NAMALWA (cell line): ENCODE results near the gene GPRIN2.
"Not testable (repeated sequence)": the region's sequence is repeated elsewhere in the genome, so short reads cannot be mapped to it uniquely, and the experiment has no call there.

ENCODE experiments used
- DNase-seq: peaks from one replicate; pipeline ENCODE4 v3.0.0-alpha.2; 2015; ENCODE audit warnings: low spot score

The GPRIN2 gene

DNA sequence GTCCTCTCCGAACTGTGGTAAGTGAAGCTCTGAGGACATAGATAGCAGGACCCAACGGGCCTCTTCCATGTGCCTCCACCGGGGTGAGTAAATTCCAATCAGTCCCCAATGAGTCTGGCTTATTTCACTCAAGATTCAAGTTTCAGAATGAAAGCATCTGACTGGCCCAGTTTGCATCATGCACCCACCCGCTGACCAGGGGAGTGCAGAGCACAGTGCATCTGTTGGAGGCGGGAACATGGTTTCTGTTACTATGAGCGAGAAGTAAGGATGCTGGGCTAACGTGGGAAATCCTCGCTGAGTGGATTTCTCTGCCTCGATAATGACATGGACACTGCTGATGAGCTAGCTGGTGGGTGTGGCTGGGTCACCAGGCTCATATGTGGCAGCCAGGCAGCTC is 10.7 kb upstream of the GPRIN2 start:
- DNase-seq: not testable (repeated sequence)

DNA sequence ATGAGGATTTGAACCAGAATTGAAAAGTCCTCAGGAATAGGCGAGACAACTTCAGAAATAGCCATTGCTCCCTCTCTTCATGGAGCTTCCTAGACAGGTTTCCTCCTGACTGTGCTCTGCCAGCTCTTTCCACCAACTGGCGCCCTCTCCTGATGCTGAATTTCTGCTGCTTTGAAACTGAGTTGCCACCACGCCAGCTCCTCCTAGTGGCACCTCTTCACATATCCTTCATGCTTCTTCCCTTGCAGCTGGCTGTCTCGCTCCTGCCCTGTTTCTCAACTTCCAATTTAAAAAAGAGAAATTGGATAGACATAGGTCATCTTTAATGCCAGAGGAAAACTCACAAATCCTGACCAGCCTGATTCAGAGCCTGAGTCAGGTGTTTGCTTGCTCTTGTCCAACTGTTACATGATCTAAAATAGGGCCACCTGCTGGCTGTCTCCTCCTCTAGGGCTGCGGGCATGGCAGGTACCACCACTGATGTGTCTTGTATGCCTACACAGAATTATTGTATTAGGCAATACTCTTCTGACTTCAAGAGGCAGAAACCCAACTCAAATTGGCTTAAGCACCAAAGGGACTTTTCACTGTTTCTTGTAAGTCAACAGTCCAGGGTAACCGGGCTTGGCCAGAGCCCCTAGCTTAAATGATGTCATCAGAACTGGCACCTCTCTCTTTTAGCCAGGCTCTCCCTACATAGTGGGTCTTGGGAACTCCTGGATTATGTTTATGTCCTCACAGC is 9.3 kb upstream of the GPRIN2 start:
- DNase-seq: peak; percentile 74

- DNase-seq: no peak
Measured at GRCh38 chr10:46560952-46561351, 4.5 kb upstream of the GPRIN2 start.

DNA sequence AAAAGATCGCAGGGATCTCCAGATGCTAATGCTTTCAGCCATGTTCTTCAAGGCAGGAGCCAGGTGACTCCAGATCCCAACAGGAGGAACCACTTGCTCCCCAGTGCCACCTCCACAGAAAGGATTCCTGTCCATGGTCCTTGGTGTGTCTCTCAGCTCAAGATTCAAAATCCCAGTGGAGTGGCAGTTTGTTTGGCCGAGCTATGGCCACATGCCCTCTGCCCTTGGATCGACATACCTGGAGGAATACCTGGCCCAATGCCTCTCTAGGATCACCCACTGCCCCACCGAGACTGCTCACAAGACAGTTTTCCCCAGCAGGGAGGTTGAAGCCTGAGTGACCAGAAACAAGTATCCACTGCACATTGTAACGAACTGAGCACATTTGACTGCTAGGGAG is 3.9 kb upstream of the GPRIN2 start:
- no peak for DNase-seq

- no peak for DNase-seq
Measured at GRCh38 chr10:46559231-46559671, 2.8 kb upstream of the GPRIN2 start.

DNA sequence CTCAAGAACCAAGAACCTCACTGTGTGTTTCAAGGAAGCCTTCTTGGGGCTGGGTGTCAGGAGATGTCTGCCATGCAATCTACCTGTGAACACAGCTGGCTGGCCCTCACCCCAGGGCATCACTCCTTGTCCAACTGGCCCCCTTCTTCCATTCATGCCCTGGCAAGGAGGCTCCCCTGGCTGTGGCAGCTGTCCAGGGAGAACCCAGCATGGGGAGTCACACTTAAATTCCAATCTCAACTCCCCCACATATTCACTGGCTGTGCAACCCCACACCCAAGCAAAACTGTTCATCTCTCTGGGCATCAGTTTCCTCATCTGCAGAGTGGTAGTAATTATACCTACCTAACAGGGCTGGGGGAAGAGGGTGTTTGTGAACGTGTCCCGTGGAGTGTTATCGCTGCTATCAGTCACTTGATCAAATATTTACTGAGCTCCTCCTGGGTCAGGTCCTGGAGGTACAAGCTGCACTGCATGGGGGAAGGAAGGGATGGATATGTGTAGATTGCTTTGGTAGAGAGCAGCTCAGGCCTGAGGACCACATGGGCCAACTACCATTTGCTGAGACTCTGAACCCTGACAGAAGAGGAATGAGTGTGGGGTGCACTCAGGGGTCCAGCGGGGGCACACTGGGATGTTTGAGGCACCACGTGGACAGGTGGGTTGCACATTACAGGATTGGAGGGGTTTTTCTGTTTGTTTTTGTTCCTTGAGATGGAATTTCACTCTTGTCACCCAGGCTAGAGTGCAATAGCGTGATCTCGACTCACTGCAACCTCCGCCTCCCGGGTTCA is 2.1 kb upstream of the GPRIN2 start:
- DNase-seq: no peak

DNA sequence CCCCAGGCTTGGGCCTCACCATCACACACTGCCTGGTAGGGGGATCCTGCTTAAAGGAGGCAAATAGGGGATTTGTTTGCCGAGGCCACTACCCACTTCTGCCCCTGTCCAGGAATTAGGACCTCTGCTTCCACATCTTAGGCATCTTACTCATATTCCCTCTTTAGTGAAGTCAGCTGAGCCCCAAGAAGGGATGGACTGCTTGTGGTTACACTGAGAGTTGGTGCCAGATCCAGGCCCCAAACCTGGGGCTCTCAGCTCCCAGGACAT is 1.6 kb upstream of the GPRIN2 start:
- no peak for DNase-seq

- DNase-seq: no peak
Measured at GRCh38 chr10:46557319-46558121, 1.1 kb upstream of the GPRIN2 start.

- no peak for DNase-seq
Measured at GRCh38 chr10:46555713-46556514, 544 bp downstream of the GPRIN2 start.

- no peak for DNase-seq
Measured at GRCh38 chr10:46555366-46555712, 1.1 kb downstream of the GPRIN2 start.

DNA sequence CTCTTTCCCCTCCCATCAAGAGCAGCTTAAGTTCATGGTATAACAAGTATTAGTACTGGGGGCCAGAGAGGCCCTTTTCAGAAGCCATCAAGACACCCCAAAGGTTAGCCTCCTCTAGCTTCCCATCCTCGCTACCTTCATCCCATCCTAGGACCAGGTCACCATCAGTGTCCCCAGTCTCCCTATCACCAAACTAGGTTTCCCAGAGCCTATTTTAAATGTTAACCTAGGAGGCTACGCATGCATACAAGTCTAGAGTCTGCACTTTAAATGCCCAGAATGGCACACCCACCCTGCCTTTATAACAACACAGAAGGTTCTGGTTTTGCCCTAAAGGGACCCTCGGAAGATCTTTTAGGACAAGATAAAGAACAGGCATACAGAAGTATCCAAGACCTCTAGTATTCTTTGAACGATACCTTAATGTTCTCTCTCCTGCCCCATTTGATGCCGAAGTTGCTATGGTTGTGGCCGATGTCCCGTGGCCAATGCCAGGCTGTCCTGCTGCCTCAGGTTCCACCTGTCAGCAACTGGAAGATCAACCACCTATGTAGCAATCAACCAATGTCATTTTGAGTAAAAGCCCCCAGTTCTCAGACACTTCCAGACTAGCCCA is 2.2 kb downstream of the GPRIN2 start:
- no peak for DNase-seq

GRCh38 chr10:46553238-46554049 is 3.0 kb downstream of the GPRIN2 start:
- DNase-seq: no peak

GRCh38 chr10:46552526-46553237 is 3.8 kb downstream of the GPRIN2 start:
- no peak for DNase-seq

GRCh38 chr10:46551701-46552525 is 4.5 kb downstream of the GPRIN2 start:
- DNase-seq: no peak

GRCh38 chr10:46550795-46551700 is 5.4 kb downstream of the GPRIN2 start:
- DNase-seq: no peak

DNA sequence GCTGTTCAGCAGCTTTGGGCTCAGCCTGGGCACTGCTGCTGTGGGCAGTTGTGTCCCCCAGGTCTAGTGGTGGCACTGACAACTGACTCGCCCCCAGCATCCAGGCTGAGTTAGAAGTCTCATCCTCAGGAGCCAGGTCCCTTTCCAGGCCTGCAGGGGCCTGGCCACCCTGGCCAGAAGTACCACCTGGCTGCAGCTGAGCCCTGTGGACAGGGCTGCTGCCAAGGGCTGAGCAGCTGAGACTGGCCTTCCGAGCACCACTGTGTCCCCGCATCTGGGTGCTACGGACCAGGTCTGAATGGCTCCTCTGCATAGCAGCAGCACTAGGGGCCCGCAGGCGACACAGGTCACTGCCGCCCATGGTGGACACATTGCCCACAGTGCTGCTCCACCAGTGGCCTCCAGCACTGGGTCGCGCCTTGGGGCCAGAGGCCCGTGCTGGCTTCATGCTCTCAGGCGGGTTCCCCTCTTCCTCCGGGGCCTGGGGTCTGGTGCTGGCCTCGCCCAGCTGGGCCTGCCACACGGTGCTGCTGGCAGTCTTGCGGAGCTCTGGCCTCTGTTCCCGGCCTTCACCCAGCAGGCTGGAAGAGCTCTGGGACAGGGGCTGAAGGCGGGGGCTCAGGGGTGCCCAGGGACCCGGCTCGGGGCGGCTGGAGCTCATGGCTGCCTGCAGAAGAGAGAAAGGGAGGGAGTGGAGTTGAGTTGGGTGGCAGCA is 6.2 kb downstream of the GPRIN2 start:
- DNase-seq: no peak
